Esophagus muscularis mucosa (tissue), 4 donors: Measurements from ENCODE around the gene HSF4. TPM values are rescaled to one million over a fixed set of nuclear protein-coding genes. Genes with fewer than 3 reads are reported as not detected.

Experiments
- DNase-seq: peaks from one replicate; pipeline ENCODE4 v3.0.0-alpha.2; 2017; ENCODE audit errors: extremely low spot score
- H3K27ac ChIP-seq, 4 donors: fragments of 200-600 bp; sonication (generic); replicated peaks in 1 of 4; 1 replicate in 3 of 4; 2 replicates in 1 of 4; pipeline ENCODE4 v1.5.1; 2016 to 2019; ENCODE audit warnings: mild to moderate bottlenecking in 1 of 4
- H3K27me3 ChIP-seq, 4 donors: fragments of 200-600 bp; sonication (generic); one replicate each; pipeline versions ENCODE4 v1.5.1 to v1.6.0; 2016 to 2019
- H3K36me3 ChIP-seq, 4 donors: fragments of 200-600 bp; sonication (generic); one replicate each; pipeline ENCODE4 v1.5.1; 2016 to 2019
- H3K4me1 ChIP-seq, 4 donors: fragments of 200-600 bp; sonication (generic); one replicate each; pipeline ENCODE4 v1.5.1; 2016 to 2019
- H3K4me3 ChIP-seq, 4 donors: fragments of 200-600 bp; sonication (generic); 1 replicate in 2 of 4; 2 replicates in 2 of 4; pipeline ENCODE4 v1.5.1; 2016 to 2019; ENCODE audit warnings: mild to moderate bottlenecking in 4 of 4, moderate library complexity in 1 of 4
- H3K9me3 ChIP-seq, 4 donors: fragments of 200-600 bp; sonication (generic); 1 replicate in 3 of 4; 2 replicates in 1 of 4; pipeline ENCODE4 v1.5.1; 2016 to 2019
- EP300 ChIP-seq: sonication (generic); formaldehyde crosslinking; IDR thresholded peaks from one replicate; pipeline ENCODE4 v1.6.1; 2017; ENCODE audit warnings: antibody characterized with exemption
- POLR2A ChIP-seq: fragments of 450-650 bp; IDR thresholded peaks from one replicate; pipeline ENCODE4 v1.6.1; 2017; ENCODE audit warnings: antibody characterized with exemption, moderate library complexity, mild to moderate bottlenecking, low read depth
- POLR2AphosphoS5 ChIP-seq, 2 donors: sonication (generic); formaldehyde crosslinking; IDR thresholded peaks; one replicate each; pipeline ENCODE4 v1.6.1; 2017; ENCODE audit warnings: antibody characterized with exemption in 2 of 2
- WGBS: methylation state at CpG from one replicate; pipeline ENCODE4 v1.1.5; 2018; 5-methylcytosine and 5-hydroxymethylcytosine counted together
- intact Hi-C: fragments of 100-400 bp; cut with DNase I; formaldehyde crosslinking; loops from one replicate; pipeline ENCODE4 v1.15.1; 2023
- total RNA-seq, 4 donors: library from RNA; depleted of rRNA; stranded (reverse); fragments of >200 nt; gene quantifications; one replicate each; pipeline versions ENCODE4 v1.1.0 to v1.2.1, GENCODE V29; 2016
- TF ChIP-seq, protein P1 (sequence below), 3 experiments: fragments of 200-600 bp in 2 of 3; fragments of 450-650 bp in 1 of 3; sonication (generic) in 2 of 3; IDR thresholded peaks; one replicate each; pipeline ENCODE4 v1.5.1; 2017 to 2019; ENCODE audit warnings: antibody characterized with exemption in 3 of 3, mild to moderate bottlenecking in 2 of 3, moderate library complexity in 1 of 3

Gene HSF4
- total RNA-seq, 4 donors from 2014 or later: 27.3 to 61.9 (median 41.1) TPM

DNA sequence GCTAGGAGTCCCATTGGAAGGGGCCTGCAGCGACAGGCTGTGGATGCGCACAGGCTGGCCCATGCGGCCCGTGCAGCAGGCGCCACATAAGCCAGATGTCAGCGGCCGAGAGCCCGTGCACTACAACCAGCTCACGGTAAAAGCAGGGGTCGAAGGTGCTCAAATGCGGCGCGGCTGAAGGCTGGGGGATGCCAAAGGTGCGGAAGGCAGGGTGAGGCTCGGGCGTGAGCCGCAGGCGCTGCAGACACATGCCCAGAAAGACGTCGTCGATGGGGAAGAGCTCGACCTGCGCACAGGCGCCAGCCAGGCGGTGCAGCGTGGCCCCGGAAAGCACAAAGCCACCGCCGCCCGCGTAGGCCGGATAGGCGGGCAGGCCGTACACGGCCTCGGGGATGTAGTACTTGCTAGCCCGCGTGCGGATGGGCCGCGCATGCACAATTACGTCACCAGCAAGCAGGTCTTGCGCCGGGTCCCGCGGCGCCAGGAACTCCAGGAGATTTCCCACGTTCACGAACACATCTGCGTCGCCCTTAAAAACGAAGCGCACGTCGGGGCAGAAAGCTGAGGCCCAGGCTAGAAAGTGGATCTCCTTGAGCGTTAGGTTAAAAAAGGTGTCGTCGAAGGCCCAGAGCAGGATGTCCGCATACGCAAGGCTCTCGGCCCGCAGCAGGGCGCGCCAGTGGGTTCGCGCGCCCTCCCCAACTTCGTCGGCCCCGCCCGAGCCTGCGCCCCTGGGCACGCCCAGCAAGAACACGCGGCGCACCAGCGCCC, 15.1 kb upstream of the HSF4 start:
- no peak for TF ChIP-seq EP300
- TF ChIP-seq, protein P1, sequence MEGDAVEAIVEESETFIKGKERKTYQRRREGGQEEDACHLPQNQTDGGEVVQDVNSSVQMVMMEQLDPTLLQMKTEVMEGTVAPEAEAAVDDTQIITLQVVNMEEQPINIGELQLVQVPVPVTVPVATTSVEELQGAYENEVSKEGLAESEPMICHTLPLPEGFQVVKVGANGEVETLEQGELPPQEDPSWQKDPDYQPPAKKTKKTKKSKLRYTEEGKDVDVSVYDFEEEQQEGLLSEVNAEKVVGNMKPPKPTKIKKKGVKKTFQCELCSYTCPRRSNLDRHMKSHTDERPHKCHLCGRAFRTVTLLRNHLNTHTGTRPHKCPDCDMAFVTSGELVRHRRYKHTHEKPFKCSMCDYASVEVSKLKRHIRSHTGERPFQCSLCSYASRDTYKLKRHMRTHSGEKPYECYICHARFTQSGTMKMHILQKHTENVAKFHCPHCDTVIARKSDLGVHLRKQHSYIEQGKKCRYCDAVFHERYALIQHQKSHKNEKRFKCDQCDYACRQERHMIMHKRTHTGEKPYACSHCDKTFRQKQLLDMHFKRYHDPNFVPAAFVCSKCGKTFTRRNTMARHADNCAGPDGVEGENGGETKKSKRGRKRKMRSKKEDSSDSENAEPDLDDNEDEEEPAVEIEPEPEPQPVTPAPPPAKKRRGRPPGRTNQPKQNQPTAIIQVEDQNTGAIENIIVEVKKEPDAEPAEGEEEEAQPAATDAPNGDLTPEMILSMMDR (IDR thresholded peaks at IDR 0.05): no peak
- TF ChIP-seq POLR2A: no peak
- no peak for TF ChIP-seq POLR2AphosphoS5 (IDR thresholded peaks at IDR 0.05)
- Histone ChIP-seq H3K27me3 (no peaks in the 10 kb centered on the region), H3K9me3 (no peaks in the 10 kb centered on the region), H3K4me1 (peaks cover 7 to 34% (median 23%) of the 10 kb centered on the region in 4 donors), H3K36me3 (peaks cover 26 to 55% (median 46%) of the 10 kb centered on the region in 4 donors), H3K4me3 (peak overlapping the region in 3 of 4 donors; percentile 71 to 83 (median 74)), H3K27ac (peak overlapping the region; percentile 91 to 95 (median 94))
- WGBS: 72% methylated on average over 75 of the region's 77 CpGs
- DNase-seq: no peak
- intact Hi-C loops: no loop called here

DNA sequence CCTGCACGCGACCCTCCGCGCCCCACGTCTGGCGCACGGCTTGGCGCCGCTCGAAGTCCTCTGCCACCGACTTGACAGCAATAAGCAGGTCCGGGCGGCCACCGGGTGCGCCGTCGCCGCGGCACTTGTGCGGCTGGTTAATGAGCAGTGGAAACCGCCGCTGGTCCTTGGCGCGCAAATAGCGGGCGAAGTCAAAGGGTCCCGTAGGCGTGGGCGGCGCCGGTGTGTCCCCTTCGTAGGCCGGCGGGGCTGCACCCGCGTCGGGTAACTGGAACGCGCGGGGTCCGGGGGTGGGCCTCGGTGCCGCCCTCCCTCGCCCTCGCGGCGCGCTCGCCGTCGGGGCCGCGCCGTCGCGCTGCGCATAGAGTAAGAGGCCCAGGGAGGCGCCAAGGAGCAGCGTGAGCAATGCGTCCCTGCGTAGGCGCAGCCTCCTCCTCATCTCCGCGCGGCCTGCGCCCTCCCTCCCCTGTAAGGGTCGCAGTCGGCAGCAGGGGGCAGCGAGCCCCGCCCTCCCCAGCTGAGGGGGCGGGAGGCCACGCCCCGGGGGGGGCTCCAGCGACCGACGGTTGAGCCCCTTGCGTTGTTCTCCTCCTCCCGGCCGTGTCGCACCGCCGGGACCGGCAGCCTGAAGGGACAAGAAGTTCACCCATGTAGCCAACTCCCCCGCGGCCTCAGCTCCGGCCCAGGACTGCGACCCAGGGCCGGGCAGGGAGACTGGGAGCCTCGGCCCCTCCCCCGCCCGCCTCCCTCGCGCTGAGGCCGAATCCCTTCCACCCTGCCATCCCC, 14.3 kb upstream of the HSF4 start:
- intact Hi-C loops: no loop called here
- WGBS: 18% methylated on average over 20 of the region's 94 CpGs
- H3K27me3 ChIP-seq: no peaks in the 10 kb centered on the region
- peak overlapping the region; percentile 91 to 95 (median 94) for H3K27ac ChIP-seq
- TF ChIP-seq, protein P1 (IDR thresholded peaks at IDR 0.05): peak in 2 of 3 experiments; percentile 4 to 8
- TF ChIP-seq POLR2AphosphoS5 (IDR thresholded peaks at IDR 0.05) (peak in 1 of 2 donors; percentile 20), POLR2A (no peak), EP300 (no peak)
- peaks cover 14 to 42% (median 31%) of the 10 kb centered on the region in 4 donors for H3K4me1 ChIP-seq
- H3K9me3 ChIP-seq: no peaks in the 10 kb centered on the region
- H3K36me3 ChIP-seq: peaks cover 20 to 47% (median 38%) of the 10 kb centered on the region in 4 donors
- peak overlapping the region; percentile 71 to 83 (median 76) for H3K4me3 ChIP-seq
- DNase-seq: no peak

DNA sequence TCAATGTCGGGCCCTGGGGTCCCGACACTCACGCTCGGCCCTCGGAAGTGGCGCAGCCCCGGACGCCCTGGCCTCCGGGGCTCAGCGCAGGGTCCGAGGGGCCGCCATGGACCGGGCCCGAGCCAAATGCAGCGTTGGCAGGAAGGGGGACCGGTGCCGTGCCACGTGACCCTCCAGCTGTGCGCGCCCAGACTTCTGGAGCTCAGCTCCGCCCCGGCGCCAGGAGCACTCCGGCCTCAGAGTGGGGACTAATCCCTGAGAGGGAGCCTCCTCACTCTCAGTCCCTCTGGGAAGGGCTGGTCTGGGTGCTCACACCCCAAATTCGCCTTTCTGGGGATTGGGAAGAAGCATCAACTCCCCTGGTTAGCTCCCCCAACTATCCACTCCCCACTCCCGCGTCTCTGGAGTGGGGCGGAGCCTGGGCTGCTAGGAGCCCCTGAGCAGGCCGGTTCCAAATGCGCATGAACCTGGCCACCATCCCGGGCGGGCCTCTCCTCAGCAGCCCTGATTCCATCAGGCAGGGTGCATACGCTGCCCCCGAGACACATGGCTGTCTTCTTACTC, 13.6 kb upstream of the HSF4 start, which contains the start of gene B3GNT9:
TSS of gene B3GNT9 (minus strand) at position 166 of the 564 bp plus-strand sequence. CDS start 513 bp downstream, outside the sequence.
- H3K27ac ChIP-seq: peak within 1 kb of the TSS; percentile 91 to 95 (median 94)
- 0% methylated on average over 8 of the region's 34 CpGs for WGBS
- H3K9me3 ChIP-seq: no peaks in the 10 kb centered on the region
- peaks cover 14 to 40% (median 31%) of the 10 kb centered on the region in 4 donors for H3K36me3 ChIP-seq
- no peak for DNase-seq
- peak within 1 kb of the TSS; percentile 71 to 83 (median 76) for H3K4me3 ChIP-seq
- intact Hi-C loops: no loop called here
- no peak for TF ChIP-seq EP300
- TF ChIP-seq, protein P1 (IDR thresholded peaks at IDR 0.05): no peak
- TF ChIP-seq POLR2A: no peak
- TF ChIP-seq POLR2AphosphoS5 (IDR thresholded peaks at IDR 0.05): peak; percentile 63 to 70
- no peaks in the 10 kb centered on the region for H3K27me3 ChIP-seq
- H3K4me1 ChIP-seq: peaks cover 20 to 49% (median 37%) of the 10 kb centered on the region in 4 donors

DNA sequence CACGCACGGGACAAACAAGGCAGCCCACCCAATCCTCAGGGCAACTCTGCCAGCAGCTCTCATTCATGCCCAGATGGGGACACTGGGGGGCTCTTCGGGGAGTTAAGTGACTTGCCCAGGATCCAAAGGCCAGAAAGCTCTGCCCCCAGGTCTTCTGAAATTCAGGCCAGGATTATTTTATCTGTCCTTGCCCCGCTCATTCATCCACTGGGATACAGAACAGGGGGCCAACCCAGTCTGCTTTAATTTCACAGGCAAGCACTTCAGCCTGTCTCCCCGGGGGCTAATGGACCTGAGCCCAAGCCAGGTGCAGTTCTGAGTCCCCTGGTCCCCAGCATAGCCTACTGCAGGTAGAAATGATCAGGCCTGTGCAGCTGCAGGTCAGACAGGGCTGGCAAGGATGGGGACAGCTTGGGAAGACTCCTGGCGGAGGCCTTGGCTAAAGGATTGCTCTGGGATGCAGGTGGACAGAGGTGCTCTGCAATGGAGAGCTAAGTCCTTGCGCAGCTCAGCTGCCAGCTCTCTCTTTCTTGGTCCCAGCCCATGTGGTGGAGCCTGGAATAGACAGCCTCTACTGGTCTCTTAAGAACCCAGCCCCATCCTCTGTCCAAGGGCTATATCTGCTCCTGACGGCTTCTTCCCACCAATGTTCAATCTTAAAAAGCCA, 13.0 kb upstream of the HSF4 start:
- no peak for DNase-seq
- TF ChIP-seq POLR2AphosphoS5 (IDR thresholded peaks at IDR 0.05) (no peak), POLR2A (no peak), EP300 (no peak)
- TF ChIP-seq, protein P1 (IDR thresholded peaks at IDR 0.05): no peak
- Histone ChIP-seq H3K4me1 (peaks cover 20 to 50% (median 37%) of the 10 kb centered on the region in 4 donors), H3K4me3 (peak overlapping the region; percentile 71 to 83 (median 76)), H3K9me3 (no peaks in the 10 kb centered on the region), H3K27ac (peak overlapping the region; percentile 91 to 95 (median 94)), H3K36me3 (peaks cover 7 to 34% (median 25%) of the 10 kb centered on the region in 4 donors), H3K27me3 (no peaks in the 10 kb centered on the region)
- 59% methylated on average over 8 of the region's 8 CpGs for WGBS
- intact Hi-C loops: no loop called here
